ENCODE measurements around the gene GPR82.

The GPR82 gene

GRCh38 chrX:41708486-41708885, 15.5 kb upstream of the GPR82 start:
- Histone ChIP-seq H4K8ac (ENCODE audit: low read depth, low read length) (no peak overlapping the region), H3K4me3 (ENCODE audit: low read depth, low read length) (no peak overlapping the region), H3K27me3 (ENCODE audit: insufficient read depth, low read length) (no peaks in the 10 kb centered on the region), H2BK5ac (ENCODE audit: low read depth, low read length, poor library complexity) (no peak overlapping the region), H3K18ac (ENCODE audit: low read length) (no peak overlapping the region), H3K79me2 (ENCODE audit: control insufficient read depth, insufficient read depth, low read length, poor library complexity) (no peaks in the 10 kb centered on the region), H4K91ac (ENCODE audit: low read depth, low read length) (no peak overlapping the region), H2BK120ac (ENCODE audit: insufficient read depth, low read length, poor library complexity) (no peak overlapping the region), H3K9ac (ENCODE audit: low read length) (no peak overlapping the region), H3K4me1 (ENCODE audit: control insufficient read depth in 1 of 2, insufficient read depth in 2 of 2, low read length in 2 of 2) (no peaks in the 10 kb centered on the region), H3K36me3 (ENCODE audit: control insufficient read depth in 1 of 2, insufficient read depth in 2 of 2, low read length in 2 of 2) (no peaks in the 10 kb centered on the region), H2AK5ac (ENCODE audit: low read length) (no peak overlapping the region), H4K12ac (ENCODE audit: low read depth, low read length) (no peak overlapping the region), H3K79me1 (ENCODE audit: low read length) (no peaks in the 10 kb centered on the region), H2BK12ac (ENCODE audit: low read length) (no peak overlapping the region), H3K14ac (ENCODE audit: low read length) (no peak overlapping the region), H2AFZ (ENCODE audit: insufficient read depth, low read length, poor library complexity) (no peak overlapping the region), H3K27ac (ENCODE audit: low read depth, low read length) (no peak overlapping the region), H3K4ac (ENCODE audit: low read depth, low read length) (no peak overlapping the region), H3K4me2 (ENCODE audit: low read length) (no peak overlapping the region), H3K23ac (ENCODE audit: low read length) (no peak overlapping the region), H3K9me3 (ENCODE audit: insufficient read depth, low read depth, low read length) (no peaks in the 10 kb centered on the region)
- no CpG with 5 or more reads among the region's 3 CpGs for WGBS (ENCODE audit: extremely low coverage, insufficient coverage, insufficient read length)
- no peak for DNase-seq

GRCh38 chrX:41711021-41711667, 12.8 kb upstream of the GPR82 start:
- Histone ChIP-seq H3K14ac (ENCODE audit: low read length) (no peak overlapping the region), H3K4me2 (ENCODE audit: low read length) (no peak overlapping the region), H3K27ac (ENCODE audit: low read depth, low read length) (no peak overlapping the region), H3K36me3 (ENCODE audit: control insufficient read depth in 1 of 2, insufficient read depth in 2 of 2, low read length in 2 of 2) (no peaks in the 10 kb centered on the region), H3K79me2 (ENCODE audit: control insufficient read depth, insufficient read depth, low read length, poor library complexity) (no peaks in the 10 kb centered on the region), H3K27me3 (ENCODE audit: insufficient read depth, low read length) (no peaks in the 10 kb centered on the region), H3K4ac (ENCODE audit: low read depth, low read length) (no peak overlapping the region), H4K12ac (ENCODE audit: low read depth, low read length) (no peak overlapping the region), H2AK5ac (ENCODE audit: low read length) (no peak overlapping the region), H2BK12ac (ENCODE audit: low read length) (no peak overlapping the region), H4K91ac (ENCODE audit: low read depth, low read length) (no peak overlapping the region), H3K9ac (ENCODE audit: low read length) (no peak overlapping the region), H4K8ac (ENCODE audit: low read depth, low read length) (no peak overlapping the region), H2AFZ (ENCODE audit: insufficient read depth, low read length, poor library complexity) (no peak overlapping the region), H3K9me3 (ENCODE audit: insufficient read depth, low read depth, low read length) (no peaks in the 10 kb centered on the region), H2BK120ac (ENCODE audit: insufficient read depth, low read length, poor library complexity) (no peak overlapping the region), H3K23ac (ENCODE audit: low read length) (no peak overlapping the region), H2BK5ac (ENCODE audit: low read depth, low read length, poor library complexity) (no peak overlapping the region), H3K79me1 (ENCODE audit: low read length) (no peaks in the 10 kb centered on the region), H3K4me3 (ENCODE audit: low read depth, low read length) (no peak overlapping the region), H3K4me1 (ENCODE audit: control insufficient read depth in 1 of 2, insufficient read depth in 2 of 2, low read length in 2 of 2) (no peaks in the 10 kb centered on the region), H3K18ac (ENCODE audit: low read length) (no peak overlapping the region)
- WGBS (ENCODE audit: extremely low coverage, insufficient coverage, insufficient read length), result no CpG with 5 or more reads among the region's 5 CpGs
- DNase-seq, result no peak

GRCh38 chrX:41716222-41716621, 7.8 kb upstream of the GPR82 start:
- Histone ChIP-seq H3K4me1 (ENCODE audit: control insufficient read depth in 1 of 2, insufficient read depth in 2 of 2, low read length in 2 of 2) (peaks cover 0 to 2% of the 10 kb centered on the region in 2 experiments), H4K12ac (ENCODE audit: low read depth, low read length) (no peak overlapping the region), H2BK120ac (ENCODE audit: insufficient read depth, low read length, poor library complexity) (no peak overlapping the region), H2AFZ (ENCODE audit: insufficient read depth, low read length, poor library complexity) (no peak overlapping the region), H3K27ac (ENCODE audit: low read depth, low read length) (no peak overlapping the region), H3K9me3 (ENCODE audit: insufficient read depth, low read depth, low read length) (no peaks in the 10 kb centered on the region), H2AK5ac (ENCODE audit: low read length) (no peak overlapping the region), H2BK12ac (ENCODE audit: low read length) (no peak overlapping the region), H4K91ac (ENCODE audit: low read depth, low read length) (no peak overlapping the region), H3K14ac (ENCODE audit: low read length) (no peak overlapping the region), H3K36me3 (ENCODE audit: control insufficient read depth in 1 of 2, insufficient read depth in 2 of 2, low read length in 2 of 2) (peaks cover 0 to 1% of the 10 kb centered on the region in 2 experiments), H3K18ac (ENCODE audit: low read length) (no peak overlapping the region), H3K27me3 (ENCODE audit: insufficient read depth, low read length) (no peaks in the 10 kb centered on the region), H3K9ac (ENCODE audit: low read length) (no peak overlapping the region), H4K8ac (ENCODE audit: low read depth, low read length) (no peak overlapping the region), H3K4me2 (ENCODE audit: low read length) (no peak overlapping the region), H2BK5ac (ENCODE audit: low read depth, low read length, poor library complexity) (no peak overlapping the region), H3K79me1 (ENCODE audit: low read length) (peaks cover 5% of the 10 kb centered on the region), H3K4me3 (ENCODE audit: low read depth, low read length) (no peak overlapping the region), H3K79me2 (ENCODE audit: control insufficient read depth, insufficient read depth, low read length, poor library complexity) (no peaks in the 10 kb centered on the region), H3K23ac (ENCODE audit: low read length) (no peak overlapping the region), H3K4ac (ENCODE audit: low read depth, low read length) (no peak overlapping the region)
- WGBS (ENCODE audit: extremely low coverage, insufficient coverage, insufficient read length), result no CpG with 5 or more reads among the region's 5 CpGs
- no peak for DNase-seq

- H3K79me2 ChIP-seq (ENCODE audit: control insufficient read depth, insufficient read depth, low read length, poor library complexity), result no peaks in the 10 kb centered on the region
- peaks cover 0 to 2% of the 10 kb centered on the region in 2 experiments for H3K4me1 ChIP-seq (ENCODE audit: control insufficient read depth in 1 of 2, insufficient read depth in 2 of 2, low read length in 2 of 2)
- H3K4me3 ChIP-seq (ENCODE audit: low read depth, low read length), result no peak overlapping the region
- H2AK5ac ChIP-seq (ENCODE audit: low read length), result no peak overlapping the region
- H3K79me1 ChIP-seq (ENCODE audit: low read length), result peaks cover 5% of the 10 kb centered on the region
- no peaks in the 10 kb centered on the region for H3K27me3 ChIP-seq (ENCODE audit: insufficient read depth, low read length)
- no peak overlapping the region for H3K4ac ChIP-seq (ENCODE audit: low read depth, low read length)
- no peak overlapping the region for H2BK5ac ChIP-seq (ENCODE audit: low read depth, low read length, poor library complexity)
- DNase-seq, result no peak
- H3K36me3 ChIP-seq (ENCODE audit: control insufficient read depth in 1 of 2, insufficient read depth in 2 of 2, low read length in 2 of 2), result peaks cover 0 to 1% of the 10 kb centered on the region in 2 experiments
- H3K18ac ChIP-seq (ENCODE audit: low read length), result no peak overlapping the region
- H3K14ac ChIP-seq (ENCODE audit: low read length), result no peak overlapping the region
- no peak overlapping the region for H2BK120ac ChIP-seq (ENCODE audit: insufficient read depth, low read length, poor library complexity)
- H4K91ac ChIP-seq (ENCODE audit: low read depth, low read length), result no peak overlapping the region
- WGBS (ENCODE audit: extremely low coverage, insufficient coverage, insufficient read length), result no CpG with 5 or more reads among the region's 12 CpGs
- H2AFZ ChIP-seq (ENCODE audit: insufficient read depth, low read length, poor library complexity), result no peak overlapping the region
- H4K8ac ChIP-seq (ENCODE audit: low read depth, low read length), result no peak overlapping the region
- H2BK12ac ChIP-seq (ENCODE audit: low read length), result no peak overlapping the region
- no peak overlapping the region for H3K23ac ChIP-seq (ENCODE audit: low read length)
- H3K9me3 ChIP-seq (ENCODE audit: insufficient read depth, low read depth, low read length), result no peaks in the 10 kb centered on the region
- no peak overlapping the region for H3K4me2 ChIP-seq (ENCODE audit: low read length)
- H3K27ac ChIP-seq (ENCODE audit: low read depth, low read length), result no peak overlapping the region
- H4K12ac ChIP-seq (ENCODE audit: low read depth, low read length), result no peak overlapping the region
- no peak overlapping the region for H3K9ac ChIP-seq (ENCODE audit: low read length)
These were observed 7.1 kb upstream of the GPR82 start for GRCh38 chrX:41716767-41717473.
